WTC11 (cell line): ENCODE results near the gene GABRP.

ENCODE experiments used
- CBFB ChIP-seq: sonication (generic); formaldehyde crosslinking; IDR thresholded peaks from 2 replicates; pipeline ENCODE4 v1.8.1; 2022; ENCODE audit warnings: mild to moderate bottlenecking, low read depth, missing genetic modification reagents
- FOXP1 ChIP-seq: sonication (generic); formaldehyde crosslinking; IDR thresholded peaks from 2 replicates; pipeline ENCODE4 v1.8.0; 2022; ENCODE audit warnings: missing genetic modification reagents, mild to moderate bottlenecking, moderate library complexity, borderline replicate concordance
- NR1H2 ChIP-seq: sonication (generic); formaldehyde crosslinking; IDR thresholded peaks from 2 replicates; pipeline ENCODE4 v1.9.0; 2021; ENCODE audit warnings: mild to moderate bottlenecking, moderate library complexity, missing genetic modification reagents
- NR2C2 ChIP-seq: sonication (generic); formaldehyde crosslinking; IDR thresholded peaks from 2 replicates; pipeline ENCODE4 v1.8.0; 2022; ENCODE audit warnings: mild to moderate bottlenecking, missing genetic modification reagents
- ZBTB21 ChIP-seq: sonication (generic); formaldehyde crosslinking; IDR thresholded peaks from 2 replicates; pipeline ENCODE4 v1.8.1; 2023; ENCODE audit warnings: mild to moderate bottlenecking, missing genetic modification reagents, borderline replicate concordance
- TF ChIP-seq, protein P1 (sequence below): fragments of 200-600 bp; IDR thresholded peaks from 2 replicates; pipeline ENCODE4 v1.8.0; 2022; ENCODE audit warnings: antibody characterized with exemption
- TF ChIP-seq, protein P2 (sequence below): sonication (generic); formaldehyde crosslinking; IDR thresholded peaks from 2 replicates; pipeline ENCODE4 v1.8.1; 2022; ENCODE audit warnings: low read depth, missing genetic modification reagents, borderline replicate concordance
- TF ChIP-seq, protein P3 (sequence below): sonication (generic); formaldehyde crosslinking; IDR thresholded peaks from 2 replicates; pipeline ENCODE4 v1.8.0; 2023; ENCODE audit warnings: missing genetic modification reagents
- TF ChIP-seq, protein P4 (sequence below): sonication (generic); formaldehyde crosslinking; IDR thresholded peaks from 2 replicates; pipeline ENCODE4 v1.8.1; 2023; ENCODE audit warnings: mild to moderate bottlenecking, missing genetic modification reagents, borderline replicate concordance
- TF ChIP-seq, protein P5 (sequence below): sonication (generic); formaldehyde crosslinking; IDR thresholded peaks from 2 replicates; pipeline ENCODE4 v1.8.1; 2023; ENCODE audit warnings: mild to moderate bottlenecking, missing genetic modification reagents, moderate library complexity
- TF ChIP-seq, protein P6 (sequence below): sonication (generic); formaldehyde crosslinking; conservative IDR thresholded peaks from 2 replicates; pipeline ENCODE4 v1.8.1; 2023; ENCODE audit warnings: mild to moderate bottlenecking, low read depth, missing genetic modification reagents, moderate library complexity
- TF ChIP-seq, protein P7 (sequence below): sonication (generic); formaldehyde crosslinking; IDR thresholded peaks from 2 replicates; pipeline ENCODE4 v1.8.1; 2023; ENCODE audit warnings: mild to moderate bottlenecking, missing genetic modification reagents, moderate library complexity
- TF ChIP-seq, protein P8 (sequence below): sonication (generic); formaldehyde crosslinking; IDR thresholded peaks from 2 replicates; pipeline ENCODE4 v1.8.1; 2023; ENCODE audit warnings: mild to moderate bottlenecking, missing genetic modification reagents

DNA sequence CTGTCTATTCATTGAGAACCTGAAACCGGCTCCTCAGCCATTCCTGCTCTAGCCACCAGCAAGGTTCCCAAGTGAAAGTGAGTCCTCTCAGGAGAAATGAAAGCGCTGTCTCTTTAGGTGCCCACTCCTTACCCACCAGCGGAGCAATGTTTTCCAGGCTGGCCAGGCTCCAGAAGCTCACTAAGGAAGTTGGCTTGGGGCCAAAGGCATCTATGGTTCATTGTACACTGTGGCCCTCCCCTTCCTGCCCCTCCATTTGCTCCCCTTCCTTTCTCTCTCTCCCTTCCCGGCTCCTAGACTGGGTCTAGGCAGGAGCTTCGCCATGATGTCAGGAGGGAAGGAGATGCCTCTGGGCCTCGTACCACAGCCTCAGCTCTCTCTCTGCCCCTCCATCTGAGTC lies 1.1 kb upstream of the GABRP start:
- no peak for TF ChIP-seq FOXP1
- TF ChIP-seq NR2C2 (CRISPR knock-in tag): no peak
- TF ChIP-seq, protein P1, sequence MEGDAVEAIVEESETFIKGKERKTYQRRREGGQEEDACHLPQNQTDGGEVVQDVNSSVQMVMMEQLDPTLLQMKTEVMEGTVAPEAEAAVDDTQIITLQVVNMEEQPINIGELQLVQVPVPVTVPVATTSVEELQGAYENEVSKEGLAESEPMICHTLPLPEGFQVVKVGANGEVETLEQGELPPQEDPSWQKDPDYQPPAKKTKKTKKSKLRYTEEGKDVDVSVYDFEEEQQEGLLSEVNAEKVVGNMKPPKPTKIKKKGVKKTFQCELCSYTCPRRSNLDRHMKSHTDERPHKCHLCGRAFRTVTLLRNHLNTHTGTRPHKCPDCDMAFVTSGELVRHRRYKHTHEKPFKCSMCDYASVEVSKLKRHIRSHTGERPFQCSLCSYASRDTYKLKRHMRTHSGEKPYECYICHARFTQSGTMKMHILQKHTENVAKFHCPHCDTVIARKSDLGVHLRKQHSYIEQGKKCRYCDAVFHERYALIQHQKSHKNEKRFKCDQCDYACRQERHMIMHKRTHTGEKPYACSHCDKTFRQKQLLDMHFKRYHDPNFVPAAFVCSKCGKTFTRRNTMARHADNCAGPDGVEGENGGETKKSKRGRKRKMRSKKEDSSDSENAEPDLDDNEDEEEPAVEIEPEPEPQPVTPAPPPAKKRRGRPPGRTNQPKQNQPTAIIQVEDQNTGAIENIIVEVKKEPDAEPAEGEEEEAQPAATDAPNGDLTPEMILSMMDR: no peak
- TF ChIP-seq, protein P2, sequence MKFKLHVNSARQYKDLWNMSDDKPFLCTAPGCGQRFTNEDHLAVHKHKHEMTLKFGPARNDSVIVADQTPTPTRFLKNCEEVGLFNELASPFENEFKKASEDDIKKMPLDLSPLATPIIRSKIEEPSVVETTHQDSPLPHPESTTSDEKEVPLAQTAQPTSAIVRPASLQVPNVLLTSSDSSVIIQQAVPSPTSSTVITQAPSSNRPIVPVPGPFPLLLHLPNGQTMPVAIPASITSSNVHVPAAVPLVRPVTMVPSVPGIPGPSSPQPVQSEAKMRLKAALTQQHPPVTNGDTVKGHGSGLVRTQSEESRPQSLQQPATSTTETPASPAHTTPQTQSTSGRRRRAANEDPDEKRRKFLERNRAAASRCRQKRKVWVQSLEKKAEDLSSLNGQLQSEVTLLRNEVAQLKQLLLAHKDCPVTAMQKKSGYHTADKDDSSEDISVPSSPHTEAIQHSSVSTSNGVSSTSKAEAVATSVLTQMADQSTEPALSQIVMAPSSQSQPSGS (CRISPR knock-in tag): no peak
- no peak for TF ChIP-seq CBFB (CRISPR knock-in tag)
- TF ChIP-seq, protein P3, sequence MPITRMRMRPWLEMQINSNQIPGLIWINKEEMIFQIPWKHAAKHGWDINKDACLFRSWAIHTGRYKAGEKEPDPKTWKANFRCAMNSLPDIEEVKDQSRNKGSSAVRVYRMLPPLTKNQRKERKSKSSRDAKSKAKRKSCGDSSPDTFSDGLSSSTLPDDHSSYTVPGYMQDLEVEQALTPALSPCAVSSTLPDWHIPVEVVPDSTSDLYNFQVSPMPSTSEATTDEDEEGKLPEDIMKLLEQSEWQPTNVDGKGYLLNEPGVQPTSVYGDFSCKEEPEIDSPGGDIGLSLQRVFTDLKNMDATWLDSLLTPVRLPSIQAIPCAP: no peak
- TF ChIP-seq, protein P4, sequence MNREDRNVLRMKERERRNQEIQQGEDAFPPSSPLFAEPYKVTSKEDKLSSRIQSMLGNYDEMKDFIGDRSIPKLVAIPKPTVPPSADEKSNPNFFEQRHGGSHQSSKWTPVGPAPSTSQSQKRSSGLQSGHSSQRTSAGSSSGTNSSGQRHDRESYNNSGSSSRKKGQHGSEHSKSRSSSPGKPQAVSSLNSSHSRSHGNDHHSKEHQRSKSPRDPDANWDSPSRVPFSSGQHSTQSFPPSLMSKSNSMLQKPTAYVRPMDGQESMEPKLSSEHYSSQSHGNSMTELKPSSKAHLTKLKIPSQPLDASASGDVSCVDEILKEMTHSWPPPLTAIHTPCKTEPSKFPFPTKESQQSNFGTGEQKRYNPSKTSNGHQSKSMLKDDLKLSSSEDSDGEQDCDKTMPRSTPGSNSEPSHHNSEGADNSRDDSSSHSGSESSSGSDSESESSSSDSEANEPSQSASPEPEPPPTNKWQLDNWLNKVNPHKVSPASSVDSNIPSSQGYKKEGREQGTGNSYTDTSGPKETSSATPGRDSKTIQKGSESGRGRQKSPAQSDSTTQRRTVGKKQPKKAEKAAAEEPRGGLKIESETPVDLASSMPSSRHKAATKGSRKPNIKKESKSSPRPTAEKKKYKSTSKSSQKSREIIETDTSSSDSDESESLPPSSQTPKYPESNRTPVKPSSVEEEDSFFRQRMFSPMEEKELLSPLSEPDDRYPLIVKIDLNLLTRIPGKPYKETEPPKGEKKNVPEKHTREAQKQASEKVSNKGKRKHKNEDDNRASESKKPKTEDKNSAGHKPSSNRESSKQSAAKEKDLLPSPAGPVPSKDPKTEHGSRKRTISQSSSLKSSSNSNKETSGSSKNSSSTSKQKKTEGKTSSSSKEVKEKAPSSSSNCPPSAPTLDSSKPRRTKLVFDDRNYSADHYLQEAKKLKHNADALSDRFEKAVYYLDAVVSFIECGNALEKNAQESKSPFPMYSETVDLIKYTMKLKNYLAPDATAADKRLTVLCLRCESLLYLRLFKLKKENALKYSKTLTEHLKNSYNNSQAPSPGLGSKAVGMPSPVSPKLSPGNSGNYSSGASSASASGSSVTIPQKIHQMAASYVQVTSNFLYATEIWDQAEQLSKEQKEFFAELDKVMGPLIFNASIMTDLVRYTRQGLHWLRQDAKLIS: no peak
- TF ChIP-seq, protein P5, sequence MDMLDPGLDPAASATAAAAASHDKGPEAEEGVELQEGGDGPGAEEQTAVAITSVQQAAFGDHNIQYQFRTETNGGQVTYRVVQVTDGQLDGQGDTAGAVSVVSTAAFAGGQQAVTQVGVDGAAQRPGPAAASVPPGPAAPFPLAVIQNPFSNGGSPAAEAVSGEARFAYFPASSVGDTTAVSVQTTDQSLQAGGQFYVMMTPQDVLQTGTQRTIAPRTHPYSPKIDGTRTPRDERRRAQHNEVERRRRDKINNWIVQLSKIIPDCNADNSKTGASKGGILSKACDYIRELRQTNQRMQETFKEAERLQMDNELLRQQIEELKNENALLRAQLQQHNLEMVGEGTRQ (CRISPR knock-in tag): no peak
- TF ChIP-seq, protein P6, sequence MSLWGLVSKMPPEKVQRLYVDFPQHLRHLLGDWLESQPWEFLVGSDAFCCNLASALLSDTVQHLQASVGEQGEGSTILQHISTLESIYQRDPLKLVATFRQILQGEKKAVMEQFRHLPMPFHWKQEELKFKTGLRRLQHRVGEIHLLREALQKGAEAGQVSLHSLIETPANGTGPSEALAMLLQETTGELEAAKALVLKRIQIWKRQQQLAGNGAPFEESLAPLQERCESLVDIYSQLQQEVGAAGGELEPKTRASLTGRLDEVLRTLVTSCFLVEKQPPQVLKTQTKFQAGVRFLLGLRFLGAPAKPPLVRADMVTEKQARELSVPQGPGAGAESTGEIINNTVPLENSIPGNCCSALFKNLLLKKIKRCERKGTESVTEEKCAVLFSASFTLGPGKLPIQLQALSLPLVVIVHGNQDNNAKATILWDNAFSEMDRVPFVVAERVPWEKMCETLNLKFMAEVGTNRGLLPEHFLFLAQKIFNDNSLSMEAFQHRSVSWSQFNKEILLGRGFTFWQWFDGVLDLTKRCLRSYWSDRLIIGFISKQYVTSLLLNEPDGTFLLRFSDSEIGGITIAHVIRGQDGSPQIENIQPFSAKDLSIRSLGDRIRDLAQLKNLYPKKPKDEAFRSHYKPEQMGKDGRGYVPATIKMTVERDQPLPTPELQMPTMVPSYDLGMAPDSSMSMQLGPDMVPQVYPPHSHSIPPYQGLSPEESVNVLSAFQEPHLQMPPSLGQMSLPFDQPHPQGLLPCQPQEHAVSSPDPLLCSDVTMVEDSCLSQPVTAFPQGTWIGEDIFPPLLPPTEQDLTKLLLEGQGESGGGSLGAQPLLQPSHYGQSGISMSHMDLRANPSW (CRISPR knock-in tag): no peak
- TF ChIP-seq, protein P7, sequence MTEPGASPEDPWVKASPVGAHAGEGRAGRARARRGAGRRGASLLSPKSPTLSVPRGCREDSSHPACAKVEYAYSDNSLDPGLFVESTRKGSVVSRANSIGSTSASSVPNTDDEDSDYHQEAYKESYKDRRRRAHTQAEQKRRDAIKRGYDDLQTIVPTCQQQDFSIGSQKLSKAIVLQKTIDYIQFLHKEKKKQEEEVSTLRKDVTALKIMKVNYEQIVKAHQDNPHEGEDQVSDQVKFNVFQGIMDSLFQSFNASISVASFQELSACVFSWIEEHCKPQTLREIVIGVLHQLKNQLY (CRISPR knock-in tag): no peak
- no peak for TF ChIP-seq ZBTB21 (CRISPR knock-in tag)
- no peak for TF ChIP-seq NR1H2 (CRISPR knock-in tag)
- TF ChIP-seq, protein P8, sequence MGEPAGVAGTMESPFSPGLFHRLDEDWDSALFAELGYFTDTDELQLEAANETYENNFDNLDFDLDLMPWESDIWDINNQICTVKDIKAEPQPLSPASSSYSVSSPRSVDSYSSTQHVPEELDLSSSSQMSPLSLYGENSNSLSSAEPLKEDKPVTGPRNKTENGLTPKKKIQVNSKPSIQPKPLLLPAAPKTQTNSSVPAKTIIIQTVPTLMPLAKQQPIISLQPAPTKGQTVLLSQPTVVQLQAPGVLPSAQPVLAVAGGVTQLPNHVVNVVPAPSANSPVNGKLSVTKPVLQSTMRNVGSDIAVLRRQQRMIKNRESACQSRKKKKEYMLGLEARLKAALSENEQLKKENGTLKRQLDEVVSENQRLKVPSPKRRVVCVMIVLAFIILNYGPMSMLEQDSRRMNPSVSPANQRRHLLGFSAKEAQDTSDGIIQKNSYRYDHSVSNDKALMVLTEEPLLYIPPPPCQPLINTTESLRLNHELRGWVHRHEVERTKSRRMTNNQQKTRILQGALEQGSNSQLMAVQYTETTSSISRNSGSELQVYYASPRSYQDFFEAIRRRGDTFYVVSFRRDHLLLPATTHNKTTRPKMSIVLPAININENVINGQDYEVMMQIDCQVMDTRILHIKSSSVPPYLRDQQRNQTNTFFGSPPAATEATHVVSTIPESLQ (CRISPR knock-in tag): no peak
